HG02763 (cell line): ENCODE results near the gene EXOC4.

Experiments
- ATAC-seq: cut with Tn5 transposase; IDR thresholded peaks from one replicate; pipeline ENCODE4 v1.9.1; 2021; ENCODE audit warnings: mild to moderate bottlenecking, moderate library complexity; ENCODE audit not compliant: unreplicated experiment

The EXOC4 gene

GRCh38 chr7:133690740-133691139, 437.9 kb downstream of the EXOC4 start:
- ATAC-seq, result no peak

- ATAC-seq, result no peak
Observed at GRCh38 chr7:133691727-133692610, 439.1 kb downstream of the EXOC4 start.

- ATAC-seq, result no peak
Observed at GRCh38 chr7:133693281-133693680, 440.4 kb downstream of the EXOC4 start.

- ATAC-seq, result no peak
Observed at GRCh38 chr7:133696056-133696455, 443.2 kb downstream of the EXOC4 start.

GRCh38 chr7:133697585-133697984, 444.7 kb downstream of the EXOC4 start:
- no peak for ATAC-seq

GRCh38 chr7:133698127-133698526, 445.2 kb downstream of the EXOC4 start:
- no peak for ATAC-seq

- ATAC-seq, result no peak
Observed at GRCh38 chr7:133699386-133699785, 446.5 kb downstream of the EXOC4 start.

GRCh38 chr7:133702078-133702477, 449.2 kb downstream of the EXOC4 start:
- ATAC-seq, result no peak

- no peak for ATAC-seq
Observed at GRCh38 chr7:133702960-133703359, 450.1 kb downstream of the EXOC4 start.

- no peak for ATAC-seq
Observed at GRCh38 chr7:133703547-133703946, 450.7 kb downstream of the EXOC4 start.

GRCh38 chr7:133704453-133704852, 451.6 kb downstream of the EXOC4 start:
- ATAC-seq, result no peak

GRCh38 chr7:133705596-133705995, 452.7 kb downstream of the EXOC4 start:
- ATAC-seq, result no peak

GRCh38 chr7:133706016-133706415, 453.1 kb downstream of the EXOC4 start:
- ATAC-seq, result no peak

- ATAC-seq, result no peak
Observed at GRCh38 chr7:133709036-133709880, 456.4 kb downstream of the EXOC4 start.

- no peak for ATAC-seq
Observed at GRCh38 chr7:133712544-133712943, 459.7 kb downstream of the EXOC4 start.

GRCh38 chr7:133714654-133715053, 461.8 kb downstream of the EXOC4 start:
- no peak for ATAC-seq

- ATAC-seq, result no peak
Observed at GRCh38 chr7:133718131-133718530, 465.3 kb downstream of the EXOC4 start.

GRCh38 chr7:133723044-133723443, 470.2 kb downstream of the EXOC4 start:
- no peak for ATAC-seq

- ATAC-seq, result no peak
Observed at GRCh38 chr7:133724148-133724547, 471.3 kb downstream of the EXOC4 start.

GRCh38 chr7:133724694-133725093, 471.8 kb downstream of the EXOC4 start:
- no peak for ATAC-seq

GRCh38 chr7:133727476-133728214, 474.8 kb downstream of the EXOC4 start:
- no peak for ATAC-seq
